Tibial nerve (tissue), 4 donors: Measurements from ENCODE around the gene MAGEB1.

Experiments
- CTCF ChIP-seq, 5 experiments: fragments of 200-600 bp in 3 of 5; fragments of 450-650 bp in 2 of 5; sonication (generic) in 3 of 5; IDR thresholded peaks; one replicate each; pipeline ENCODE4 v1.5.1; 2016 to 2019; ENCODE audit warnings: antibody characterized with exemption in 5 of 5, mild to moderate bottlenecking in 3 of 5, moderate library complexity in 2 of 5
- EP300 ChIP-seq, 2 donors: sonication (generic); formaldehyde crosslinking; IDR thresholded peaks; one replicate each; pipeline ENCODE4 v1.6.1; 2017; ENCODE audit warnings: antibody characterized with exemption in 2 of 2, mild to moderate bottlenecking in 1 of 2
- POLR2A ChIP-seq, 2 donors: fragments of 450-650 bp; IDR thresholded peaks; one replicate each; pipeline ENCODE4 v1.6.1; 2017; ENCODE audit warnings: antibody characterized with exemption in 2 of 2, mild to moderate bottlenecking in 2 of 2, moderate library complexity in 2 of 2

- TF ChIP-seq CTCF (IDR thresholded peaks at IDR 0.05) (no peak), EP300 (IDR thresholded peaks at IDR 0.05) (no peak), POLR2A (IDR thresholded peaks at IDR 0.05) (no peak)
Observed at GRCh38 chrX:30248854-30249253, 1.9 kb downstream of the MAGEB1 start.
